Activated T-cell treated with anti-CD3 and anti-CD28 coated beads, Interleukin-2, amount 50 U/mL, for 1 hour (primary cell): ENCODE data around the gene ROR1.
"Not testable (repeated sequence)": the region's sequence is repeated elsewhere in the genome, so short reads cannot be mapped to it uniquely, and the experiment has no call there.

Source experiments
- DNase-seq: peaks from one replicate; pipeline ENCODE4 v3.0.0-alpha.2; 2020

Gene ROR1

DNA sequence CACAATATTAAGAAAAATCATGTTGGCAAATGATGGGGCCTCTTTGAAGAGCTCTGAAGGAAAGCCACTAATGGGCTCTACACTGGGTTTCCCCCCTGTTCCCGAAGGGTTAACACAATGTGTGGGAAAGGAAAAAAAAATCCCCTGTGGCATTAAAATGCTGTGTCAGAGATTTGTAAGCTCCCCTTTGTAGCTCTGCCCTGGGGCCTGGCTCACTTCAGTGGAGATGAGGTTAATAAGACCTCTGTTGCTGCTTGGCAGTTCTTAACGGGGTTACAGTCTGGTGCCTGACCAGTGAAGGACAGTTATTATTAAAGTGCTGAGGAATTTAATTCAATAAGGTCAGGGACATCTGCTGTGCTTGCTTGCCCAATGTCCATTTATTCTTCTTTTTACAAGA, 299.9 kb downstream of the ROR1 start:
- no peak for DNase-seq

- DNase-seq = no peak
Measured at GRCh38 chr1:64074767-64075166, 300.9 kb downstream of the ROR1 start.

DNA sequence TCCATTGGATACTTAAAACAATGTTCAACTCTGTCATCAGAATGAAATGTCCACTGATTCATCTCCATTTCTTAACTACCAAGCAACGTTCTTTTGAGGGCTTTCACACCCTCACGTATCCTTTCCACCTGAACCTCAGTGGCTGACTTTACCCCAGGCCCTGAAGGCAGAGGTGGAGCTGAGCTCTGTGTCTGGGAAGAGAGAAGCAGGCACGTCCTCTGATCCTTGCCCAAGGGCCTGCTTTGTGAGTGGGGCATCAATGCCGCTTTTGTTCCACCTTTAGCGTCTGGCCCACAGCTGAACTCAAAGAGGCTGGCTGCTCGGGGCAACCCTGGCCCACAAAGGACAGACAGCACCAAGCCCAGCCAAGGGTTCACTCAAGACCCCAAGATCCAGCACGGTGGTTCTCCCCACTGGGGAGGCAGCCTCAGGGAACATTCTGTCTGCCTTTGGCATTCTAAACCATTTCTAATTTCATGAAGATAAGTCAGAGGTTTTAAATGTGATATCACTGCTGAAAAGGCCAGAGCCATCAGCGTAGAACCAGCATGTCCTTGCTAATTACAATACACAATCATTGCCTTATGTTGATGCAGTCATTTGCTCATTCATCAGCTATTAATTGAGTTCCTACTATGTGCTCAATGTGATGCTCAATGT, 303.6 kb downstream of the ROR1 start:
- DNase-seq = no peak

DNA sequence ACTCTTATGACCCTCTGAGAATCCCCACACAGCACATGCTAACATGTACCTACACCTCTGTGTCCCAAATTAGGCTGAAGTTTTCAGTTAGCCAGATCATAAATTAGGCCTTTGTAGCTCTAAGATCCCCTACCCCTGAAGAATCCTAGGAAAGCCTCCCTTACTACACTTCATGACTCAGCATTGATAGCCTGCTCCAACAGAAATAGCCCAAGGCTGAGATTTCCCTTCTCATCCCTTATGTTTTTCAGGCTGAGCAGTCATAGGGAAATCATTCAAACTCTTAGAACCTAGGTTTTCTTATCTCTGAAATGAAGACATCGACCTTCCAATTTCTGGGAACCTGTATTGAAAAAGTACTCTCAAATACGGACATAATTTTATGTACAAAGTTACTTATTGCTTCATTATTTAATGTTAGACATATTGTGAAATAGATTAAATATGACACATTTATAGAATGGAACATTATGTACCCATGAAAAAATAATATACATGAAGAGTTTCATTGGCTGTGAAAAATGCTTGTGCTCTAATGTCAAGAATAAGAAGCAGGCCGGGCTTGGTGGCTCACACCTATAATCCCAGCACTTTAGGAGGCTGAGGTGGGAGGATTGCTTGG, 307.2 kb downstream of the ROR1 start:
- DNase-seq = no peak

DNA sequence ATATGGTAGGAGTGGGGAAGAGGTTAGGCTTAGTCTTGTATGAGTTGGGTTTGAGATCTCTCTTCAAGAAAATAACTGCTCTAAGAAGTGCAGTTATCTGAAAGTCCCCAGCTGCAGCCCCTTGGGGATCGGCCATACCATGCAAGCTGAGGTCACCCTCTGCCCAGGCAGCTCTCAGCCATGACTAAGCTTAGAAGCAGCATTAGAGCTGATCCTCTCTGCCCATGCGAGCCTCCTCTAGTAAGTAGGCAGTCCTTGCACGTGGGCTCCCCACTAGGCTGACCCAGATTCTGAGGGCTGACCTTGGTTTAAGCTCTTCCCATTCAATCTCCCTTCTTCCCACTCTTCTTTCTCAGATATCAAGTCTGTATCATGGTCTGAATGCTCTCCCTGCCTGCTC, 308.6 kb downstream of the ROR1 start:
- no peak for DNase-seq

DNA sequence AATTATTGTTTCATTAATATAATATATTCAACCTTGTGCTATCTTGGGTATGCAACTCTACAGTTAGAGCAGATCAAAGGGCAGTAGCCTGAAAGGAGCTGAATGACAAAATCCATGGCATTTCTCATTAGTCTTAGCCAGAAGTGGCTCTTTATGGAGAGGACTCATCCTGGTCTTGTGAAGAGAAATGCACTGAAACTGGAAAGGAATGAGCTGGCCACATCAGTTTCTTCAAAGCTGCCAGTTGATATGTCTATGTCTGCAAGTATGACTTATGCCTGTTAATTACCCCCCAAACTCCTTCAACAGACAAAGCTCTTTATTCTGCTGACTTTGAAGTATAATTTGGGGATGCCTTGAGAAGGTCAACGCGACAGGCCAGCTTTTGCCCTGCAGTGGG, 310.6 kb downstream of the ROR1 start:
- no peak for DNase-seq

GRCh38 chr1:64087768-64088167, 314.0 kb downstream of the ROR1 start:
- no peak for DNase-seq

- DNase-seq = no peak
Measured at GRCh38 chr1:64090436-64090835, 316.6 kb downstream of the ROR1 start.

GRCh38 chr1:64092851-64093371, 319.1 kb downstream of the ROR1 start:
- no peak for DNase-seq

DNA sequence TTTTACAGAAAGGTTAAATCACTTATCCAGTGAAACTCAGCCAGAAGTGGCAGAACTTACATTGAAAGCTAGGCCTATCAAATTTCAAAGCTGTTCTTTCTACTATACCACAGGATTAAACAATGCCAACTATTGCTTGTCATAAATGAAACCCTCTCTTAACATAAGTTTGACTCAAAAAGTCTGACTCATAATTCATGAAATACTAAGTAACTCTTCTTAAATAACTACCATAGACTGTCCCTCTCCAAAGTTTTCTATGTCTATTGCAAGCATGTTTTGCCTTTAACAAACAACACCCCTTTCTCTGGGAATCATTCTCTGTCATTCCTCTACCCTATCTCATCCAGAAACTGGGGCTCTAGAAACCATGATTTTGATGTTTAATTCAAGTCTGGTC, 320.1 kb downstream of the ROR1 start:
- no peak for DNase-seq

DNA sequence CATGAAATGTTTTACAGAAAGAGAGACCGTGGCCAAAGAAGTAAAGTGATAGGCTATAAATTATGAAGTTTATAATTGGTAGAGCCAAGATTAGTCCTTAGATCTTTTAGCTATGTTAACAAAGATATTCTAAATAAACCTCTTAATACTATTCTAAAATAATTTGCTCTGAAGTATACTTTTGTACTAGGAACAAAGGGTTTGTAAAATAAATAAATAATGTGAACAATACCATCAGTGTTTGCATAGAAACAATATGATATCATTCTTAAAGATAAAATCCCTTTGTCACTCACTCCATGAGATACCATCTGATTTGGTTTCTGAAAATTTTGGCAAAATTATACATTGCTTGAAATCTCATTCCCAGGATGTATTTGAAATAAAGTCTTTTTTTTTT, 322.0 kb downstream of the ROR1 start:
- DNase-seq = no peak

DNA sequence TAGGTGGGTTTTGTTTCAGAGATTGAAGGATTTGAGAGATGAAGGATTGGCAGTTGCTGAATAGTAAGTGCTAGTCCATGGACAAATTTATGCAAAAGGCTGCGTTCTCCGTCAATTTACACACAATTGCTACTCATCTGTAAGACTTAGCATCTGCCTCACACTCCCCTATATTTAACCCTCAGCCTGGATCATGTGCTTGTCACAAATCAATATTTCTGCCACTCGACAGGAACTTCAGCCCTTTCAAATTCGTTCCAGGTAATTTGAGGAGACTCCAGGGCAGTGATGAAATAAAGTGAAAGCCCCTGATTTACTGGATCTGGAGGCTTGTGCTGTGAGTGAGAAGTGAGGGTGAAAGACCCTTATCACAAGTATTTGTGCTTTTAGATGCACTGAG, 324.0 kb downstream of the ROR1 start:
- no peak for DNase-seq

DNA sequence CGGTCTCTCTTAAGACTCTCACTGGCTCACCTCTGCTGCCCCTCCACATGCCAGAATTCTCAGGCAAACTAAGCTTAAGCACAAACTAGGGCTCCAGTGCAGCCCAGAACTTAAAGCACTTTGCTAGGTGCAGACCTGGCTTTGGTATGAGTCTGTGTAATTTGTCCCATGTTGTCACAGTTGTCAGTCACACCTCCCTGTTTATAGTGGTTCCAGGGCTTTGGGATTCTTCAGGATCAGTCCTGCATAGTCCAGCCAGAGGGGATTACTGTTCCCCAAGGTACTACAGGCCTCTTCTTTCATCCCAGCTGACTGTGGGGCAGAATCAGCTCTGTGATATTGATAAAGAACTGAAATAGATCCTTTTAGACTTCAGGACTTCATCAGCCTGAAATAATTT, 324.6 kb downstream of the ROR1 start:
- no peak for DNase-seq

- no peak for DNase-seq
Measured at GRCh38 chr1:64098846-64099582, 325.2 kb downstream of the ROR1 start.

DNA sequence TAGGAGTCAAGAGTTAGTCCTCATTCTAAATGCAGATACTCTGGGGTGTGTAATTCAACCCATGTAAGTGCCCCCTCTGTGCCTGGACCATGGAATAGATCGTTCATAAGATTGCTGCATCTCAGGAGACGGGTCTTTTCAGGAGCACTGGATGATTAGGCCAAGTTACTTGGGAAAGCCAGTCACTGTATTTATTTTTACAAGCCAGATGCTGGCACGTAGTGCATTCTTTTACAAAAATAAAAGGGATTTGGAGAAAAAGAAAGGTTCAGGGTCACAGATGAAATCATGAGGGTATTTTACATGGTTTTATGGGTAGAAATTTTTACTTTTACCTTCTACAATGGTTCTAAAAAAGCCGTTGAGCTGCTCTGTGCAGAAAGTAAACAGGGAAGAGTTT, 327.0 kb downstream of the ROR1 start:
- no peak for DNase-seq

- DNase-seq = not testable (repeated sequence)
Measured at GRCh38 chr1:64104585-64104984, 330.8 kb downstream of the ROR1 start.

DNA sequence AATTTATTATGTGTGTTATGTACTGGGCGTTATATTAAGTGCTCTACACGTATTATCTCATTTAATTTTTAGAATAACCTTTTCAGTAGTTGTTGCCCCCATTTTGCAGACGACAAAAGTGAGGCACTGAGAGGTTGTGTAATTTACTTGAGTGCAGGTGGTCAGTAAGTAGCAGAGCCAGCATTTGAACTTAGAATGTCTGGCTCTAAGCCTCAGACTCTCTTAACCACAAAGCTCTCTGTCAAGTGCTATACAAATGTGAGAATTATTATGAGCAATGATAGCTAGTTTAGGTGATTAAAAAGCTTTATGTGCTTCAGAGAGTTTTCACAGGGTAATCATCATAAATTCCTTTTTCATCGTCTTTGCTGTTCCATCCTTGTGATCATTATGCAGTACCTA, 333.3 kb downstream of the ROR1 start:
- DNase-seq = no peak

DNA sequence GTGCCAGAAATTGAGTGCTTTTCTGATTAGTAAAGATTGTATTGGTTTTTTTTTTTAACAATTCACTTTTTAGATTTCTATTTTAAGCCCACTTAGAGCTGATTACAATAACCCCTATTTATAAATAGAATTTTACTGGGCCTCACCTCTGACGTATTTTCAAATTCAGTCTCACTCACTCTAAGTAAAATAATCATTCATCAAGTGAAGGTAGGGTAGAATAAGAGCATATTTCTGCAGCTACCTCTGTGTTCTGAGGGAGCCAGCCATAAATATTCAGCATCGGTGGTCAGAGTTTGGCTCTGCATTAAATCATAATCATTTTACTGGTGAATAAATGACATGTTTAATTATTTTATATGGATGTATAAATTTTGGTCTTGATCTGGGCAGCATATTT, 333.8 kb downstream of the ROR1 start:
- no peak for DNase-seq

DNA sequence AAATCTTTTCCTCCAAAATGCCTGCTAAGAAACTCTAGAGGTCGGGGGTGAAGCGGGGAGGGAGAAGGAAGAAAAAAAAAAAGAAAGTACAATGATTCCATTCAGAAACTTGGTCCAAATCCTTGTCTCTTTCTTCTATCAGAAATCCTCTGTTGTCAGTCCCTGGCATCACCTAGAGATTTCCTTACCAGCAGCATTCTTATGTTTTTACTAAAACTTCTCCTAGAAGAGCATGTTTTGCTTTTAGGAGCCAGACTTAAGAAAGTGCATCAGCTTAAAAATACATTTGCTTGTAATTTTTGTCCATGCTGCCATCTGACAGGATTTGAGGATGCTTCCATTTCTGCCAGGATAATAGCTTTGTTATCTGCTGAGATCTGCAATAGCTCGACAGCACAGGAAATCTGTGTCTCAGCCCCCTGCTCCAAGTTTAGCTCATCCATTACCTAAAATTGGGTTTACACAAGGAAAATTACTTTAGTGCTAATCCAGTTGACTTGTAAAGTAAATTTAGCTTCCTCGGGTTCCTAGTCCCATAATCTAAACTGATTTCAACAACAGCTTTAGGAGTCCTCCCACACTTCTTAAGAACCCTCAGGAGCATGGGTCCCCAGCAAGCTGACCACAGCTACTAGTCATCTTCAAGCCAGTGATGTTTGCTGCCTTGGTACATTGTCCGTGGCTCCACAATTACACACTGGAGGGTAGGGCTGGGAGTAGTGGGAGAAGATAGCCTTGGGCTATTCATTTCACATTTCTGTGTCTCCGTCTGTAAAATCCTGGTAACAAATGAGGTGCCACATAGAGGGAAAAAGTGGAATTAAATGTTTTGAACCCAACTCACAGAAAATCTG, 337.3 kb downstream of the ROR1 start:
- no peak for DNase-seq

DNA sequence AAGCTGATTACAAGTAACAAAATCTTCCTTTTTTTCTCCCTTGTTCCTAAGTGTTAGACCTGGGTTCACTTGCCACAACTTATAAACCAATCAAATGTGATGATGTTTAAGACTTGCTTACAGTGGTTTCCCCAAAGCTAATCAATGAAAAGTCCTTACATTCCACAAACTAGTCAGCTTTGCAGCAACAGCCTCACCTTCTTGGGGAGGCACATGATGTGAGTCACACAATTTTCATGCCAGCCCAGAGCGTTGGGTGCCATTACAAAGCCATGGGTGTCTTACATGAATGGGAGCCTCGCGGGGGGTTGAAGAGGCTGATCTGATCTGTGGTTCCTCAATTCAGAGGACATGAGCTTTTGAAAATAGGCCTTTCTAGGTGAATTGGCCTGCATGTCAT, 338.0 kb downstream of the ROR1 start:
- no peak for DNase-seq

DNA sequence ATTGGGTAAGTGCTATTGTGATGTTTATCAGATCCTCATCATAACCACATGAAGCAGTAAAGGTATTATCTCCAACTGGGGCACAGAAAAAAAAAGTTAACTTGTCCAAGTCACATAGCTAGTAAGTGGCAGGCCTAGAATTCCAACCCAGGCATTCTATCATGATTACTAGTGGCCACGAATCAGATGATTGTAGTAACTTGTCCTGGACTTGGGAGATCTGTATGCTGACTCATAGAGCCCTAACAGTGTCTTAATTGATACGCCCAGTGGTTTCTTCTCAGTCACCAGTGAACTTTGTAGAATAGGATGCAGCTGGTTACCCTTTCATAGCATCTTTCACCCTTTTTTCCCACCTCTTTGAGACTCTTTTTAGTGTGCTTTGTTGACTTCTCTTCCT, 338.5 kb downstream of the ROR1 start:
- no peak for DNase-seq

DNA sequence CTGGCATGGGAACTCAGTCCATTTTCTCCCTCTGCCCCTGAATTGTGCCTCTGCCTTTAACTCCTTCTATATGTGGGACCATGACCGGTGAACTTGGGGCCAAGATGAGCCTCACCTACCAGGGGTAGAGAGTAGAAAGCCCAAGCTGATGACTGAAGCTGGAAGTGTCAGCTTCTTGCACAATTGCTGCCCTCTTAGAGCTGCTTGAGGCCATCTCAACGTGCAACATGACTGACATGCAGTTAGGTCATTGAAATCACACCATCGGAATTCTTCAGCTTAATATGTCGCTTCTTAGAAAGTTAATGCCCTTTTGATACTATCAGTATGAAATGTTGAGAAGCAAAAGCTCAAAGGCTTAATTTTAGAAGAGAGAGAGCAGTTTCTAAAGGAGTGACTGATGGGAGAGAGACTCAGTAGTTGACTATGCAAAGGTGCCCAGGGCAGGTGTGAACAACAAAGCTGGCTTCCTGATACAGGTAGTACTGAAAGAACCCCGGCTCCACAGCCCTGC, 340.3 kb downstream of the ROR1 start:
- DNase-seq = no peak

DNA sequence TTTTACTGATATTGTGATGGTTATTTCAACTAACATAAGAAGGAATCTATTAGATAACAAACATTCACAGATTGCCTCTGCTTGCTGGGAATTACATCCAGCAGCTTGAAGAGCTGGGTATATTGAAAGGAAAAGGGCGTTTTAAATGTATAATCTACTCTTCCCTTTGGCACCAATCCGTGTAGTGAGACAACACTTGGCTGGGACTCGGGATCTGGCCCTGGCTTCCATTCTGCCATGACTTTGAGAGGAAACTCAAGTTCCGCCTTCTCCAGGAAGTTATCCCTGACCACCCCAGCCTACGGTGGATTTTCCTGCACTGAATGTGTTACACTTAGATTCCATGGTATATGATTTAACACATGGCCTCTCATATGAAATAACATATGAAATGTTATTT, 342.7 kb downstream of the ROR1 start:
- DNase-seq = no peak
